Fibroblast of skin of back (primary cell): ENCODE data around the gene GJD3.

Experiments used
- DNase-seq: peaks from one replicate; pipeline ENCODE4 v3.0.0-alpha.2; 2013

GJD3 gene

GRCh38 chr17:40340327-40340726, 24.2 kb downstream of the GJD3 start:
- DNase-seq, result no peak

- DNase-seq, result no peak
Measured at GRCh38 chr17:40338941-40339649, 25.4 kb downstream of the GJD3 start.

GRCh38 chr17:40338058-40338457, 26.5 kb downstream of the GJD3 start:
- DNase-seq, result no peak

- DNase-seq, result no peak
Measured at GRCh38 chr17:40337351-40337750, 27.2 kb downstream of the GJD3 start.

- no peak for DNase-seq
Measured at GRCh38 chr17:40335620-40336019, 28.9 kb downstream of the GJD3 start.

- DNase-seq, result no peak
Measured at GRCh38 chr17:40333781-40334448, 30.6 kb downstream of the GJD3 start.

- DNase-seq, result no peak
Measured at GRCh38 chr17:40331743-40332641, 32.5 kb downstream of the GJD3 start.

- DNase-seq, result no peak
Measured at GRCh38 chr17:40330850-40331470, 33.6 kb downstream of the GJD3 start.

GRCh38 chr17:40329839-40330794, 34.4 kb downstream of the GJD3 start:
- no peak for DNase-seq

GRCh38 chr17:40328386-40328766, 36.2 kb downstream of the GJD3 start:
- no peak for DNase-seq

- no peak for DNase-seq
Measured at GRCh38 chr17:40327735-40328385, 36.7 kb downstream of the GJD3 start.

GRCh38 chr17:40327244-40327729, 37.2 kb downstream of the GJD3 start:
- DNase-seq, result no peak

- no peak for DNase-seq
Measured at GRCh38 chr17:40326832-40327199, 37.7 kb downstream of the GJD3 start.

- DNase-seq, result no peak
Measured at GRCh38 chr17:40326014-40326831, 38.3 kb downstream of the GJD3 start.

- DNase-seq, result no peak
Measured at GRCh38 chr17:40325156-40326013, 39.2 kb downstream of the GJD3 start.

GRCh38 chr17:40323391-40324381, 40.9 kb downstream of the GJD3 start:
- peak; percentile 83 for DNase-seq
